Measurements from ENCODE around the gene PIP5KL1.
A peak's percentile ranks its signal among the peaks of the same experiment; 100 is the strongest.

The PIP5KL1 gene

DNA sequence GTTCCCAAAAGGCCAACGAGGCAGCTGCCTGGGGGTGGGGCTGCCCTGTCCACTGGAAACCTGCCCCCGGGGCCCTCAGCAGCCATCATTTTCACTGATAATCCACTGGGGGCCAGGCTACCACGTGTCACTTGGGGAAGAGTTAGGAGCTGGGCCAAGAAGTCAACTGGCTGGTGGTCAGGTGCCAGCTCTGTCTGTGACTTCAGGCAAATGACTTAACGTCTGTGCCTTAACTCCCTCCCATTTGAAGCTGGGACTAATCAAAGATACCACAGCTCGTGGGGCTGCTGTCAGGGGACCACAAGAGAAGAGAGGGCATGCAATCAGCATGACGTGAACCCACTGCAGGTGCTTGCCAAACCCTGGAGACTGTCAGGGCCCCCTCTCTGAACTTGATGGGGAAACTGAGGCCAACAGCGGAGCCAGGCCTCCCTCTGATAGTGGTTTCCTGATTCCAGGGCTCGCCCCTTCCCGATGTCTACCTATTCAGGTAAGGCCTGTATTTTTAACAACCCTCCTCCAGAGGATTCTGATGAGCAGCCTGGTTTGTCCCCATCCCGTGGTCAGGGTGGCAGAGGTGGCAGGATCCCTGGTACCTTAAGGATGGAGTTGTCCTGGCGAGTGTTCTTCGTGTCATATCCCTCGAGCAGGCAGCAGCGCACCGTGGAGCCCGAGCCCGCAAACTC, 19.4 kb upstream of the PIP5KL1 start:
- no peak for DNase-seq (ENCODE audit: low read depth in 2 of 2)

DNA sequence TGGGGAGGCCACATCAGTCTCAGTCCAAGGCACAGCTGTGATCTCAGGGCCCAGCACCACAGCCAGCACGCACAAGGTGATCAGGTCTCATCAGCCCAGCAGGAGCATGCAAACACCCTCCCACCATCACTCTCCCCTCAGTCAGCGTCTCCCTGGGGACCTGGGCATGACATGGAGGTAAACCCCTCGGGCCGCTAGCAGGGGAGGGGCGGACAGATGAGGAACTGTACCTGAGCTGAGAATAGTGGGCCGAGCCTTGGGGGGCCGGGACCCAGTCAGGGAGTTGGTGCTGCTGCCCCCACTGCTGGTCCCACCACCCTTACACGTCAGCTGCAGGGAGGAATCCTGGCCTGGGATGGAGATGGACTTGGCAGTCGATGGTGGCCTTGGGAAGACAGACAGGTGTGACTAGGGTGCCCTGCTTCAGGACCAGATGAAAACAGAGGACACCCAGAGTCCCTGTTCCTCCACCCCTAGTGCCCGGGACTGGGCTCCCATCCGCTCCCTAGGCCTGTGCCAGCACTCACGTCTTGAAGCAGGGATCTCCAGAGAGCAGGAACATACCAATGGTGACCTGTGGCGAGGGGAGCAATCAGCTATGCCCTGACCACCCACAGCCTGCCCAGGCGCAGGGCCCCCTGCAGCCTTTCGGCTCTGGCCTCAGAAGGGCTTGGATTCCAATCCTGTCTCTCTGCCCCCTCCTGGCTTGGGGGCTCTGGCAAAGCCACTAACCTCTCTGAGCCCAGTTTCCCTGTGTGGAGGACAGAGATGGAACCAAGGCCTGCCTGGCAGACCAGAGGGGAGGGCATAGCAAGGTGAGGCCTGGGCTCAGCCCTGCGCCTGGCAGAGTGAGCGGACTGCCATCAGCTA, 17.5 kb upstream of the PIP5KL1 start:
- DNase-seq (ENCODE audit: low read depth in 2 of 2): no peak

DNA sequence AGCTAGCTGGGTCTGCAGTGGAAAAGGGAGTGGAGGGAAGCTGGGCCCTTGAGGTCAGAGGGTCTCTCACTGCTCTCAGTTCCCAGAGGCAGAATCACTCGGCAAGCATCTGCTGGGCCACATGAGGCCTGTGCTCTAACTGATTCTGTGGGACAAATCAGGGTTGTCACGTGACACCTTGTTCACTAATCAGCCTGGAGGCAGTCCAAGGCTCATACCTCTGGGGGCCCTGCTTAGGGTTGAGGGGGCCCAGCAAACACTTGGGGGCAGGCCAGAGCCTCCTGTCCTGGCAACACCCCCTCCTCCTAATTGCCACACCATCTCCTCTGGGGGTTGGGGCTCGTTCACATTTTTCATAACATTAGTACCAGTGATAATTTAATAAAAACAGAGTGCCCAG, 16.2 kb upstream of the PIP5KL1 start:
- DNase-seq (ENCODE audit: low read depth in 2 of 2): no peak

- DNase-seq (ENCODE audit: low read depth in 2 of 2): no peak
Observed at GRCh38 chr9:127945942-127946341, 15.4 kb upstream of the PIP5KL1 start.

- no peak for DNase-seq (ENCODE audit: low read depth in 2 of 2)
Observed at GRCh38 chr9:127945338-127945737, 14.8 kb upstream of the PIP5KL1 start.

GRCh38 chr9:127944586-127945218, 14.1 kb upstream of the PIP5KL1 start:
- no peak for DNase-seq (ENCODE audit: low read depth in 2 of 2)

DNA sequence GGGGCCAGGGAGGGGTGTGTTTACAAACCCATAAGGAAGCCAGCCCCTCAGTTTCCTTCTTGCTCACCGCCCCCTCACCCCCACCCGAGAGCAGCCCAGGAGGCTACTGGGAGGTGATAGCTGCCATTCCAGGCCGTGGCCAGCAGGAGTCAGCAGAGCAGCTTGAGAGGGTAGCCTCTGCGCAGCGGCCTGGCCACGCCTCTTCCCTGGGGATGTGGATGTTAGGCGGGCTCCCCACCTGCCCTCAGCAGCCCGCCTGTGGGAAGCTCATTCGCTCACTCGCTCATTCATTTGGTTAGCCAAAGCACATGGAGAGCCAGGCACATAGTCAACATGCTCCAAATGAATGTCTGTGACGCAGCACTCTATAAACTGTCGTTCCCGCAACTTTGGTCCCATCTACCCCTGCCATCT, 13.2 kb upstream of the PIP5KL1 start:
- DNase-seq (ENCODE audit: low read depth in 2 of 2): peak; percentile 64 to 82

DNA sequence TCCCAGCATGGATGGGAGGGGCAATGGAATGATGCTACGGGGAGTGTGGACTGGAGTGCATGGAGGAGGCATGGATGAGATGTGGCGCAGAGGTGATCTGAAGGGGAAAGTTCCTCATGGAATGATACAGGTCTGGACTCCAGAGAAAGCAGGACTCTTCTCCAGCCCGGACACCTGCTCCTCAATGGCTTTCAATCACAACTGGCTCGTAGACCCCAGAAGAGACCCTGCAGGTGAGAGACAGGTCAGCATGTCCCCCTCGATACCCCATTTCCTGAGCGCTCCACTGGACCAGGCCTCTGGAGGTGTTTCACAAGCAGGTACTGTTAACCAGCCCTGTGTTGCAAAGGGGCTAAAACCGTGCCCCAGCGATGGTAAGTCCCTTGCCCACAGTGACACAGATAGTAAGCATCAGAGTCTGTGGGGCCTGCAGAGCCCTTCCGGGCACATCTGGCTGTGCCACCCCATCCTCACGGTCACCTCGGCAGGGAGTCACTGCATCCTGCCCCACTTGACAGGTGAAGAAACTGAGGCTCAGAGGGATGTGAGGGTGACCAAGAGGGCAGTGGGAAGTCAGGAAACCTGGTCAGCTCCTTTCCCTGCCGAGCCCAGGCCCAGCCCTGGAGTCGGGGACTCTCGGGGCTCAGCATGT, 12.6 kb upstream of the PIP5KL1 start:
- DNase-seq (ENCODE audit: low read depth in 2 of 2): no peak

DNA sequence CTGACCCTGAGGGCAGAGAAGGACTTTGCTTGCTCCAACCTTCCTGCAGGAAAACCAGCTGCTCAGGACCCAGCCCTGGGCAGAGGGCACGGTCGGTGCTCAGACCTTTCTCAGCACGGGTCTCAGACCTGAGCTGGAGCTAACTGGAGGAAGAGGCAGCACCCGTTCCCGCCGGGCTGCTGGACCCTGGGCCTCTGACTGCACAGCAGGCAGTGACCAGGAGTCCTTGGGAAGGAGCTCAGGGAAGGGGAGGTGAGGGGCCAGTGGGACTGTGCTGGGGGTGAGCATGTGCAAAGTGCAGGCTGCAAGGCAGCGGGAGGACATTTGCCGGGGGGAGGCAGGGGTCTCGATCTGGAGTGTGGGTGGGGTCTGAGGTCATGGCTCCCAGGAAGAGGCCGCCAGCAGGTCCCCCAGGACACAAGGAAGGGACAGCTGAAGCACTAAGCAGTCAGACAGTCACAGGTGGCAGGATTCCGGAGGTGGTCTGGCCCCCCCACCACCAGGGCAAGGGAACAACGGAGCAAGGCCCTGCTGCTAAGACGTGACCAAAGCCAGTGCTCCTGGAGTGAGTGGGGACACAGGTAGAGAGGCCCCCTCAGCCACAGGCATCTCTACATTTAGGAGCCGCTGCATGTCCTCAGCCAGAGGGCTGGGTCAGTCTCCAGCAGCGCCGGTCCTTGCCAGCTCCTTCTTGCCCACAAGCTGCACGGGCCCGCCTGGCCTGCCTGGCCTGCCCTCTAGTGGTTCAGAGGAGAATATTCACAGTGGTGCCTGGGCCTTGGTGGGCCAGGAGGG, 11.8 kb upstream of the PIP5KL1 start:
- no peak for DNase-seq (ENCODE audit: low read depth in 2 of 2)

DNA sequence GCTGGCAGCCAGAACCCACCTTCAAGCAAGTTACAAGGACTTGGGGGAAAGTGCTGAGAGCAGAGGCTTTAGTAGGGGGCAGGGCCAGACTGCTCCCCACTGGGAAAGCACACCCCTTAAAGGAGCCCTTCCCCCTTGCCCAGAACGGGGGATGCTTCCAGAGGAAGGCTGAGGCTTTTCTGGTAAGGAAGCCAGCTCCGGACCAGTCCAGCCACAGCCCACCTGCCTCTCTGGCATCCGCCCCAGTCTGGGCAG, 11.3 kb upstream of the PIP5KL1 start:
- DNase-seq (ENCODE audit: low read depth in 2 of 2): no peak

DNA sequence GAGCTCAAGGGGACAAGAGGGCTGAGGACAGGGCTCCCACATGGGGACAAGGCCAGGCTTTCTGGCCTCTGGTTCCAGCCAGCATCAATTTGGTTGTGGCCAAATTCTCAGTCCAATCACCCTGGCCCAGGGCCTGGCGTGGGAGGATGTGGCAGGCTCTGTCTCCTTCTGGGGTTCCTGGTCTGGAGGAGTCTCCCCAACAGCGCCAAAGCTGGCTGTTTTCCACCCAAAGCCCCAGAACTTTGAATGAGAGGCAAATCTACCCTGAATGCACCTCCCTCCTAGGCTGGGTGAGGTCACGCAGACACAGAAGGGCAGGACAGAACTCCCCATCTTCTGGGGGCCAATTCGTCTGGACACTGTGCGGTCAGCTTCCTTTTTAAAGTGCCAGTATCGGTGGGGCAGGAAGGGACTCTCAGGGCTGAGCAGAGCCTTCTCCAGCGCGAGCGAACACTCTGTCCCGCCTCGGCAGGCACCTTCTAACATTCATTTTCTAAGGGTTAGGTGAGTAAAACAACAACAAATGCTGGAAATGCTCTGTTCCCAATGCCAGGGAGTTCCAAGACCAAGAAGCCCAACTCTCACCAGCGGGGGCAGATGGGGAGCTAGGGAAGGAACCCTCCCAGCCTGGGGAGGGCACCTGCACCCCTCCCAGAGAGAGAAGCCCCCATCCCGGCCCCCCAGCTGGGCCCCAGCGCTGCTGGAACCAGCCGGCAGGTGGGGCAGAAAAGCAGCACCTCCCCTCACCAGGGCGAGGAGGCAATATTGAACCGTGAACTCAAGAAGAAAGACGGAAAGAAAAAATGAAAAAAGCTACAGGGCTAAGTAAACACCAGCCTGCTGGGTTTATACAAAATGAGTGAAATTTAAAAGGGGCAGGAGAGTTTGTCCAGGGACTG, 10.7 kb upstream of the PIP5KL1 start:
- no peak for DNase-seq (ENCODE audit: low read depth in 2 of 2)

DNA sequence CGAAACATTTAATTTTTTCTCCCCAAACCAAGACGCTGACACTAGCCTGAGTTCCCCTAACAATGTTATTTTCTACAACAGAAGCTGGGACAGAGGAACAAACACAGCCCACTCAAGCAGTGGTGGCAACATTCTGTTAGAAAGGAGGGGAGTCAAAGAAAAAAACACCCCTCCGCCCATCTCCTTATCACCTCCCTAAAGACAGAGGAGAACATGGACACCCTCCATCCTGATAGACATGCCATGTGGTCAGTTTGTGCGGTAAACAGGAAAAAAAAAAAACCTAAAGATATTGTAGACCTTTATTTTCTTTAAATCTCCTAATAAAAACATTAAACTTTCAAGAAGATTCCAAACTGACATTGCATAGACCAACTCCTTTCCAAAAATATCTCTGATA, 10.0 kb upstream of the PIP5KL1 start:
- no peak for DNase-seq (ENCODE audit: low read depth in 2 of 2)

DNA sequence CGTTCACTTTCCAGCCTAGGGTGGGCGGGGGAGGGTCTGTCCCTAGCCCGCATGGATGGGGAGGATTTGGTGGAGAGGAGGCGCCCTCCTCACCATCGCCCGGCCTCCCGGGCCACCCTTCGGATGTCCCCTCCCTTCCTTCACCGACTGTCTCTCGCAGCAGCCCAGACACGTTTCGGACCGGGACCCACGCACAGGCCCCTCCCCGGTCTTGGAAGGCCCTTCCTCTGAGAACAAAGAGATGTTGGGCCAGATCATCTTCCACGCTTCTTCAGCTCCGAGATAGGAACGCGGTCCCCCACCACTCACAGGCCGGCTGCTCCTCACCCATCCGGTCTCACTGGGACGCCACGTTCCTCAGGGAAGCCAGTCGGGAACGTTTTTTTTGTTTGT, 7.7 kb upstream of the PIP5KL1 start:
- no peak for DNase-seq (ENCODE audit: low read depth in 2 of 2)

- DNase-seq (ENCODE audit: low read depth in 2 of 2): peak; percentile 77 to 81
Observed at GRCh38 chr9:127937388-127938297, 7.1 kb upstream of the PIP5KL1 start, which contains the start of gene DPM2. Gene DPM2, minus strand, starts transcription at chr9:127937854. Its CDS starts 34 bp downstream, at chr9:127937820.

DNA sequence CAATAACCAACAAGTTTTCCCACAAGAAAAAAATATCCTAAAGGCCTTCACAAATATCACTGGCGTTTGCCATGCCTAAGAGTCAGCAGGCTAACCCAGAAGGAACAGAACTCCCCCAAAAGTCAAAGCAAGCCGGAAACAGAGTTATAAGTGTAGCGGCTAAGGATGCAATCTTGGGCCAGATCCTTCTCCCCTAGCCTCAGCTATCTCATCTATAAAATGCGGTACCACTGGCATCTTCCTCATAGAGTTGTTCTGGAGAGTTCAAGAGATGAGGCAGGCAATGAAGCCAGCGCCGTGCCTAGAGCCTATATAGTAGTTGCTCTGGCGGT, 6.4 kb upstream of the PIP5KL1 start:
- DNase-seq (ENCODE audit: low read depth in 2 of 2): no peak

GRCh38 chr9:127936347-127936852, 5.8 kb upstream of the PIP5KL1 start:
- DNase-seq (ENCODE audit: low read depth in 2 of 2): no peak

DNA sequence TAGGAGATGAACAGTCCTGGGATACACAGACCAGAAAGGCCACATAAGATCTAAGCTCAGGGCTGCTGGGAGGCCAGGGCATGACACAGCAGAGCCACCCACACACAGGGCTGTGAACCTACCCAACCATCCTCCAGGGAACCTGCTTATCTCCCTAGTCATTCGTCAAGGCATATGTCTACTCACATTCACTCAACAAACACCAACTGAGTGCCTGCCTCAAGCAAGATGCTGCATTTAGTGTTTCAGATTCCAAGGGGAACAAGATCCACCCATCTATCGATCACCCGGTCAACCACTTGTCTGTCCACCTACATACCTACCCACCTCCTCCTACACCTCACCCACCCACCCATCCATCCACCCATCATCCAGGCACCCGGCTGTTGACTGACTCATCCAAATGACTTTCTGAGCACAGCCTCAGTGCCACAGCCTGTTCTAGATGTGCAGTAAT, 5.2 kb upstream of the PIP5KL1 start:
- DNase-seq (ENCODE audit: low read depth in 2 of 2): no peak

- no peak for DNase-seq (ENCODE audit: low read depth in 2 of 2)
Observed at GRCh38 chr9:127934986-127935385, 4.4 kb upstream of the PIP5KL1 start.

DNA sequence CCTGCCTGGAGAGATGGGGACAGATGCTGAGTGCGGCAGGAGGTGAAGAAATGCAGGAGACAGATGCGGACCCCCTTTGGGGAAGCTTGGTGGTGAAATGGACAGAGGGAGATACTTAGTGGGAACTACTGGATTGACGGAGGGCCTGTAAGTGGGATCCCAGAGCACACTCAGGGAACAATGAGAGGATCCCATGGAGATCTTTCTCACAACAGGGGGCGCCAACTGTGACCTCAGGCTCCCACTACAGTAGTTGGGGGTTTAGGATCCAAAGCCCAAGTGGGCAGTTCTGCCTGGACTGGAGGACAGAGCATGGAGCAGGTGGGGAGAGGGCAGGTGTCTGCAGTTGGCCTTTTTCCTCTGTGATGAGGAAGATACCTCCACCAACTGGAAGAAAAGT, 3.7 kb upstream of the PIP5KL1 start:
- no peak for DNase-seq (ENCODE audit: low read depth in 2 of 2)

Data from stimulated activated CD4-positive, alpha-beta T cell treated with anti-CD3 and anti-CD28 coated beads, Interleukin-15, amount 100 ng/mL, for 48 hours (primary cell).